HCT116 (cell line): ENCODE measurements around the gene YIPF4. TPM values are rescaled to one million over a fixed set of nuclear protein-coding genes. Genes with fewer than 3 reads are reported as not detected.
A peak's percentile ranks its signal among the peaks of the same experiment; 100 is the strongest.

ENCODE experiments used
- ATAC-seq: fragments of 200-7000 bp; cut with Tn5 transposase; 2 replicates; pipeline ENCODE4 v1.9.1; 2020; ENCODE audit warnings: mild to moderate bottlenecking, moderate library complexity
- BruUV-seq: library from RNA; stranded (reverse); fragments of 400-500 nt; replicated peaks from 2 replicates; lab custom pipeline; 2021; lab: Mats Ljungman, UMichigan
- CTCF ChIA-PET: fragments of 300-600 bp; sonication (Branson Sonifier 250); formaldehyde crosslinking; loops from one replicate; lab custom pipeline; 2021; ENCODE audit warnings: antibody characterized with exemption; lab: Charles Lee
- POLR2A ChIA-PET: fragments of 300-600, 350-600 bp; sonication (Branson Sonifier 250); formaldehyde crosslinking; loops from one replicate; lab custom pipeline; 2021; ENCODE audit warnings: antibody characterized with exemption; lab: Charles Lee
- RAD21 ChIA-PET, 2 experiments: fragments of 300-600 bp; sonication (Branson Sonifier 250); formaldehyde crosslinking; loops; one replicate each; lab custom pipeline; 2023; ENCODE audit warnings: low total read pairs in 2 of 2; ENCODE audit not compliant: uncharacterized antibody in 2 of 2, unreplicated experiment in 2 of 2, low non-redundant PET in 1 of 2; lab: Charles Lee
- DNase-seq: peaks from one replicate; pipeline ENCODE4 v3.0.0-alpha.2; 2010; ENCODE audit warnings: low read depth, low spot score
- H2AFZ ChIP-seq: fragments of 200-600 bp; shearing (Covaris generic), sonication (generic); 2 replicates; pipeline ENCODE4 v1.6.1; 2017; ENCODE audit warnings: low read depth, mixed run types, mixed read lengths, antibody characterized with exemption, low read length; ENCODE audit not compliant: poor library complexity, severe bottlenecking
- H3K27ac ChIP-seq: 2 replicates; pipeline ENCODE4 v1.5.1; 2012; ENCODE audit warnings: low read depth, low read length
- H3K27me3 ChIP-seq: fragments of 200-600 bp; sonication (generic); 2 replicates; pipeline ENCODE4 v1.6.1; 2016; ENCODE audit warnings: mixed run types, low read length, mixed read lengths; ENCODE audit not compliant: insufficient read depth
- H3K36me3 ChIP-seq, 2 experiments: fragments of 200-500 bp in 1 of 2; fragments of 200-600 bp in 1 of 2; sonication (Bioruptor generic) in 1 of 2; sonication (generic) in 1 of 2; 2 replicates each; pipeline versions ENCODE4 v1.5.1 to v1.6.1; 2014 to 2016; ENCODE audit warnings: low read length in 2 of 2, inconsistent platforms in 1 of 2, mixed read lengths in 1 of 2, mixed run types in 1 of 2; ENCODE audit not compliant: insufficient read depth in 2 of 2, control insufficient read depth in 1 of 2
- H3K4me1 ChIP-seq, 2 experiments: fragments of 200-600 bp in 1 of 2; sonication (generic) in 1 of 2; 2 replicates each; pipeline versions ENCODE4 v1.5.1 to v1.6.1; 2012 to 2017; ENCODE audit warnings: low read length in 2 of 2, inconsistent platforms in 1 of 2, mild to moderate bottlenecking in 1 of 2, mixed read lengths in 1 of 2, mixed run types in 1 of 2, moderate library complexity in 1 of 2; ENCODE audit not compliant: insufficient read depth in 2 of 2, control insufficient read depth in 1 of 2
- H3K4me2 ChIP-seq: fragments of 200-600 bp; sonication (generic); 2 replicates; pipeline ENCODE4 v1.6.1; 2017; ENCODE audit warnings: mixed run types, low read length, mixed read lengths
- H3K4me3 ChIP-seq, 2 experiments: fragments of 200-600 bp in 1 of 2; sonication (generic) in 1 of 2; replicated peaks in 1 of 2; 2 replicates each; pipeline ENCODE4 v1.5.1; 2011 to 2016; ENCODE audit warnings: low read length in 2 of 2, control low read depth in 1 of 2, low read depth in 1 of 2, mild to moderate bottlenecking in 1 of 2, mixed read lengths in 1 of 2, mixed run types in 1 of 2
- H3K79me2 ChIP-seq: fragments of 200-600 bp; sonication (generic); 2 replicates; pipeline ENCODE4 v1.6.1; 2017; ENCODE audit warnings: mild to moderate bottlenecking, mixed run types, low read length, moderate library complexity, mixed read lengths; ENCODE audit not compliant: insufficient read depth
- H3K9ac ChIP-seq: fragments of 200-600 bp; sonication (generic); 2 replicates; pipeline ENCODE4 v1.6.1; 2016; ENCODE audit warnings: low read length, mixed read lengths
- H3K9me2 ChIP-seq: fragments of 200-600 bp; sonication (generic), shearing (Covaris generic); 2 replicates; pipeline ENCODE4 v1.6.1; 2017; ENCODE audit warnings: mixed run types, mild to moderate bottlenecking, moderate library complexity; ENCODE audit not compliant: insufficient read depth
- H3K9me3 ChIP-seq, 2 experiments: fragments of 200-500 bp in 1 of 2; fragments of 200-600 bp in 1 of 2; sonication (Bioruptor generic) in 1 of 2; sonication (generic) in 1 of 2; 2 replicates each; pipeline ENCODE4 v1.6.1; 2014 to 2017; ENCODE audit warnings: low read length in 2 of 2, mixed read lengths in 2 of 2, inconsistent platforms in 1 of 2, low read depth in 1 of 2, mild to moderate bottlenecking in 1 of 2, mixed run types in 1 of 2, moderate library complexity in 1 of 2; ENCODE audit not compliant: control insufficient read depth in 1 of 2, insufficient read depth in 1 of 2
- H4K20me1 ChIP-seq: fragments of 200-600 bp; sonication (generic), shearing (Covaris generic); 2 replicates; pipeline ENCODE4 v1.6.1; 2017; ENCODE audit warnings: mixed run types, mild to moderate bottlenecking, moderate library complexity; ENCODE audit not compliant: insufficient read depth
- ATF3 ChIP-seq: IDR thresholded peaks from 2 replicates; pipeline ENCODE4 v1.6.1; 2012
- CBX3 ChIP-seq: IDR thresholded peaks from 2 replicates; pipeline ENCODE4 v1.6.1; 2012; ENCODE audit warnings: low read depth
- CEBPB ChIP-seq: IDR thresholded peaks from 2 replicates; pipeline ENCODE4 v1.6.1; 2012; ENCODE audit warnings: low read depth
- ELF1 ChIP-seq: IDR thresholded peaks from 2 replicates; pipeline ENCODE4 v1.6.1; 2012; ENCODE audit warnings: low read depth, borderline replicate concordance
- EZH2phosphoT487 ChIP-seq: fragments of 200-600 bp; IDR thresholded peaks from 2 replicates; pipeline ENCODE4 v1.6.1; 2018; ENCODE audit warnings: antibody characterized with exemption, borderline replicate concordance
- JUND ChIP-seq: IDR thresholded peaks from 2 replicates; pipeline ENCODE4 v1.6.1; 2012
- POLR2A ChIP-seq: IDR thresholded peaks from 2 replicates; pipeline ENCODE4 v1.7.0; 2011; ENCODE audit warnings: borderline replicate concordance; ENCODE audit not compliant: insufficient read depth, insufficient read length; ENCODE audit errors: extremely low read depth
- POLR2AphosphoS5 ChIP-seq: IDR thresholded peaks from 2 replicates; pipeline ENCODE4 v1.6.1; 2011; ENCODE audit warnings: mild to moderate bottlenecking, low read depth, low read length, moderate library complexity
- RAD21 ChIP-seq: IDR thresholded peaks from 2 replicates; pipeline ENCODE4 v1.6.1; 2012; ENCODE audit warnings: low read depth, mild to moderate bottlenecking
- SIN3A ChIP-seq: IDR thresholded peaks from 2 replicates; pipeline ENCODE4 v1.6.1; 2012; ENCODE audit warnings: low read depth
- SP1 ChIP-seq: IDR thresholded peaks from 2 replicates; pipeline ENCODE4 v1.6.1; 2012; ENCODE audit warnings: low read depth
- TCF7L2 ChIP-seq: IDR thresholded peaks from 2 replicates; pipeline ENCODE4 v1.7.0; 2011; ENCODE audit warnings: borderline replicate concordance, inconsistent platforms; ENCODE audit not compliant: insufficient read depth, insufficient read length; ENCODE audit errors: extremely low read depth
- YY1 ChIP-seq: IDR thresholded peaks from 2 replicates; pipeline ENCODE4 v1.6.1; 2011; ENCODE audit warnings: low read length, low read depth, moderate library complexity, mild to moderate bottlenecking; ENCODE audit not compliant: insufficient replicate concordance; ENCODE audit errors: extremely low read depth
- ZBTB33 ChIP-seq: IDR thresholded peaks from 2 replicates; pipeline ENCODE4 v1.6.1; 2011; ENCODE audit warnings: mild to moderate bottlenecking, low read length, moderate library complexity; ENCODE audit not compliant: insufficient replicate concordance; ENCODE audit errors: extremely low read depth
- ZFX ChIP-seq: fragments of 450-650 bp; IDR thresholded peaks from 2 replicates; pipeline ENCODE4 v1.6.1; 2017
- intact Hi-C: fragments of 100-400 bp; cut with micrococcal nuclease; formaldehyde crosslinking; loops from 2 replicates; pipeline ENCODE4 v1.10.0; 2022
- total RNA-seq: library from RNA; stranded (reverse); gene quantifications from one replicate; pipeline ENCODE4 v1.2.1, GENCODE V29; 2021; ENCODE audit not compliant: unreplicated experiment
- TF ChIP-seq, protein P1 (sequence below): IDR thresholded peaks from 2 replicates; pipeline ENCODE4 v1.6.1; 2012

Gene YIPF4
- total RNA-seq, 1 experiment from 2014 or later: 29.8 TPM

DNA sequence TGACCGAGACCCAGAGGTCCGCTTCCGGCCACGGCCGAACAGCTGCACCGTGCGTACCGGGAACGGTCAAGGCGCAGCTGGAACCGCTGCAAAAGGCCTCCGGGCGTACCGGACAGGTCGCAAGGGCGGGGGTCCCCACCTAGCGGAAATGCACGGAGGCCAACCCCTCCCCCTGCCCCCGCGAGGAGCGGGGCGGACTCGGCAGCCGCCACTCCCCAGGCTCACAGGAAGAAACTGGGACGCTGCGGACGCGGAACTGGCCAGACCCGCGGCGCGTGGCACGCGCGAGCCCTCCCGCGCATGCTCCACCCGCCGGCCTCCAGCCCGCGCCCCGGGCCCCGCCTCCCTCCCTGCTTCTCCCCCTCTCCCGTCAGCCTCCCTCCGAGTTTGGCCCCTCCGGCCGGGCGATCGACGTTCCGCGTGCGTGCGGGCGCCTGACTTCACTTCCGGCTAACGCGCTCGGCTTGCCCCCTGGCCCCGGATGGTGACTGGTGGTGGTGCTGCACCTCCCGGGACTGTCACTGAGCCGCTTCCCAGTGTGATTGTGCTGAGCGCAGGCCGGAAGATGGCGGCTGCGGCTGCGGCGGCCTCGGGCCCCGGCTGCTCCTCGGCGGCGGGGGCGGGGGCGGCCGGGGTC lies 79.1 kb downstream of the YIPF4 start, which contains the start of gene BIRC6 (continued):
- TF ChIP-seq, protein P1, sequence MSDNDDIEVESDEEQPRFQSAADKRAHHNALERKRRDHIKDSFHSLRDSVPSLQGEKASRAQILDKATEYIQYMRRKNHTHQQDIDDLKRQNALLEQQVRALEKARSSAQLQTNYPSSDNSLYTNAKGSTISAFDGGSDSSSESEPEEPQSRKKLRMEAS: peak; percentile 91
- TF ChIP-seq ZFX (no peak), RAD21 (no peak), POLR2AphosphoS5 (peak; percentile 98), SIN3A (peak; percentile 81), CBX3 (no peak), ATF3 (no peak), EZH2phosphoT487 (no peak), TCF7L2 (no peak), ZBTB33 (peak; percentile 43), JUND (no peak)

GRCh38 chr2:32357318-32358110 lies 79.8 kb downstream of the YIPF4 start:
- Histone ChIP-seq H3K36me3 (peaks cover 2 to 11% of the 10 kb centered on the region in 2 experiments; a peak in 1 of 4 replicates), H3K4me2 (peak overlapping the region; percentile 85), H3K4me3 (peak overlapping the region; percentile 80 to 96), H3K27me3 (no peaks in the 10 kb centered on the region), H3K79me2 (peaks cover 52% of the 10 kb centered on the region), H4K20me1 (peaks cover 5% of the 10 kb centered on the region; the same call in 1 of the 2 replicates), H3K9me3 (no peaks in the 10 kb centered on the region), H3K4me1 (peaks cover 9 to 27% of the 10 kb centered on the region in 2 experiments; a peak in 3 of 4 replicates), H3K9me2 (no peaks in the 10 kb centered on the region), H3K27ac (peak overlapping the region; percentile 97), H3K9ac (peak overlapping the region; percentile 90), H2AFZ (no peak overlapping the region)
- BruUV-seq: no TSS peak
- TF ChIP-seq POLR2A: no peak
- no peak for TF ChIP-seq CEBPB
- no peak for TF ChIP-seq SP1
- TF ChIP-seq TCF7L2: peak; percentile 94
- no peak for TF ChIP-seq YY1
- TF ChIP-seq ZFX: peak; percentile 92
- TF ChIP-seq ELF1: no peak
- TF ChIP-seq POLR2AphosphoS5: no peak; the same call in 1 of the 2 replicates
- peak; percentile 4 for DNase-seq
- ChIA-PET POLR2A (no interaction called here), RAD21 (no interaction called here), CTCF (no interaction called here)
- ATAC-seq: peak; percentile 28
- intact Hi-C loops: no loop called here
